Natural killer cell (primary cell): Measurements from ENCODE around the gene PLAA. TPM values are rescaled to one million over a fixed set of nuclear protein-coding genes. Genes with fewer than 3 reads are reported as not detected.

ENCODE experiments used
- ATAC-seq, 3 donors: fragments of 150-1000 bp in 2 of 3; fragments of 200-7000 bp in 1 of 3; cut with Tn5 transposase; 1 replicate in 1 of 3; 2 replicates in 2 of 3; pipeline ENCODE4 v1.10.0; 2021; ENCODE audit warnings: mild to moderate bottlenecking in 2 of 3, moderate library complexity in 2 of 3
- DNase-seq, 2 donors: peaks; one replicate each; pipeline versions ENCODE4 v3.0.0 to v3.0.0-alpha.2; 2013 to 2021; ENCODE audit warnings: mixed read lengths in 1 of 2
- H3K27ac ChIP-seq: one replicate; pipeline ENCODE4 v1.5.1; 2013; ENCODE audit warnings: mild to moderate bottlenecking, low read length
- H3K27me3 ChIP-seq: one replicate; pipeline ENCODE4 v1.6.1; 2013; ENCODE audit warnings: low read length; ENCODE audit not compliant: control insufficient read depth, insufficient read depth
- H3K36me3 ChIP-seq: one replicate; pipeline ENCODE4 v1.6.1; 2013; ENCODE audit warnings: low read length; ENCODE audit not compliant: control insufficient read depth, insufficient read depth
- H3K4me1 ChIP-seq: one replicate; pipeline ENCODE4 v1.6.1; 2013; ENCODE audit warnings: low read length; ENCODE audit not compliant: control insufficient read depth, insufficient read depth
- H3K4me3 ChIP-seq: one replicate; pipeline ENCODE4 v1.5.1; 2013; ENCODE audit warnings: low read length
- H3K9me3 ChIP-seq: one replicate; pipeline ENCODE4 v1.6.1; 2013; ENCODE audit warnings: low read length; ENCODE audit not compliant: control insufficient read depth, insufficient read depth
- H3K27ac Mint-ChIP-seq, 2 donors: one replicate each; pipeline ENCODE4 v1.8.0; 2022; ENCODE audit warnings: mild to moderate bottlenecking in 2 of 2, mixed read lengths in 2 of 2, moderate library complexity in 1 of 2
- H3K27me3 Mint-ChIP-seq, 2 donors: one replicate each; pipeline ENCODE4 v1.8.0; 2022; ENCODE audit warnings: low read depth in 2 of 2, mixed read lengths in 2 of 2
- H3K36me3 Mint-ChIP-seq: one replicate; pipeline ENCODE4 v1.8.0; 2022; ENCODE audit warnings: mixed read lengths
- H3K4me1 Mint-ChIP-seq, 2 donors: one replicate each; pipeline ENCODE4 v1.8.0; 2022; ENCODE audit warnings: mixed read lengths in 2 of 2
- H3K4me3 Mint-ChIP-seq: one replicate; pipeline ENCODE4 v1.8.0; 2022; ENCODE audit warnings: mild to moderate bottlenecking, moderate library complexity, mixed read lengths
- H3K9me3 Mint-ChIP-seq, 2 donors: one replicate each; pipeline ENCODE4 v1.8.0; 2022; ENCODE audit warnings: mixed read lengths in 2 of 2
- CTCF ChIP-seq: fragments of 200-600 bp; IDR thresholded peaks from one replicate; pipeline ENCODE4 v1.8.0; 2022; ENCODE audit warnings: antibody characterized with exemption
- WGBS: methylation state at CpG from one replicate; pipeline ENCODE4 v1.1.7; 2013; ENCODE audit warnings: missing lambda C conversion rate; ENCODE audit not compliant: insufficient coverage; 5-methylcytosine and 5-hydroxymethylcytosine counted together
- intact Hi-C: fragments of 100-400 bp; cut with micrococcal nuclease; formaldehyde crosslinking; loops from one replicate; pipeline ENCODE4 v1.14.2; 2022
- total RNA-seq, 4 donors: library from RNA; stranded (reverse); fragments of 120-200 nt in 1 of 4; gene quantifications; one replicate each; pipeline versions ENCODE4 v1.2.3 to v1.2.4, GENCODE V29; 2013 to 2022

Gene PLAA
- total RNA-seq, 3 donors from 2014 or later (not counting 1 experiment from before 2014, with no cell fraction given) = 38.1 to 51.2 (median 45.5) TPM

GRCh38 chr9:26939955-26940711 lies 6.9 kb downstream of the PLAA start:
- Mint-ChIP-seq H3K27me3 (no peaks in the 10 kb centered on the region), H3K4me1 (peaks cover 65 to 67% of the 10 kb centered on the region in 2 donors), H3K27ac (peak overlapping the region; percentile 5 to 43), H3K9me3 (peaks cover 6 to 7% of the 10 kb centered on the region in 2 donors), H3K4me3 (no peak overlapping the region), H3K36me3 (peaks cover 10% of the 10 kb centered on the region)
- TF ChIP-seq CTCF = no peak
- DNase-seq (no peak), ATAC-seq (no peak)
- Histone ChIP-seq H3K9me3 (peaks cover 5% of the 10 kb centered on the region), H3K27ac (no peak overlapping the region), H3K4me3 (no peak overlapping the region), H3K27me3 (no peaks in the 10 kb centered on the region), H3K4me1 (peaks cover 3% of the 10 kb centered on the region), H3K36me3 (peaks cover 5% of the 10 kb centered on the region)
- intact Hi-C loops = no loop called here
- 63% methylated on average over 1 of the region's 3 CpGs for WGBS

- Mint-ChIP-seq H3K27ac (peak overlapping the region in 1 of 2 donors; percentile 27), H3K4me1 (peaks cover 54 to 59% of the 10 kb centered on the region in 2 donors)
- WGBS = 97% methylated on average over 3 of the region's 3 CpGs
Measured at GRCh38 chr9:26937816-26938371, 9.1 kb downstream of the PLAA start.

GRCh38 chr9:26935847-26936246 lies 11.2 kb downstream of the PLAA start:
- peaks cover 7% of the 10 kb centered on the region for H3K36me3 ChIP-seq
- intact Hi-C loops = no loop called here
- Mint-ChIP-seq H3K9me3 (peaks cover 6 to 7% of the 10 kb centered on the region in 2 donors), H3K36me3 (peaks cover 10% of the 10 kb centered on the region), H3K4me3 (no peak overlapping the region), H3K4me1 (peaks cover 39 to 42% of the 10 kb centered on the region in 2 donors), H3K27ac (no peak overlapping the region), H3K27me3 (no peaks in the 10 kb centered on the region)
- peaks cover 5% of the 10 kb centered on the region for H3K9me3 ChIP-seq
- TF ChIP-seq CTCF = no peak
- no peak overlapping the region for H3K4me3 ChIP-seq
- H3K4me1 ChIP-seq = no peaks in the 10 kb centered on the region
- no peak overlapping the region for H3K27ac ChIP-seq
- no peak for ATAC-seq
- DNase-seq = no peak
- H3K27me3 ChIP-seq = no peaks in the 10 kb centered on the region

More at GRCh38 chr9:26937816-26938371, 9.1 kb downstream of the PLAA start:
- Mint-ChIP-seq H3K4me3 (no peak overlapping the region), H3K9me3 (peaks cover 6 to 7% of the 10 kb centered on the region in 2 donors), H3K36me3 (peaks cover 10% of the 10 kb centered on the region), H3K27me3 (no peaks in the 10 kb centered on the region)
- DNase-seq (no peak), ATAC-seq (no peak)
- no peak overlapping the region for H3K4me3 ChIP-seq
- H3K9me3 ChIP-seq = peaks cover 5% of the 10 kb centered on the region
- H3K4me1 ChIP-seq = no peaks in the 10 kb centered on the region
- intact Hi-C loops = no loop called here
- no peak for TF ChIP-seq CTCF
- no peak overlapping the region for H3K27ac ChIP-seq
- H3K36me3 ChIP-seq = peaks cover 3% of the 10 kb centered on the region
- H3K27me3 ChIP-seq = no peaks in the 10 kb centered on the region
